Measurements from ENCODE around the gene ASB11.

DNA sequence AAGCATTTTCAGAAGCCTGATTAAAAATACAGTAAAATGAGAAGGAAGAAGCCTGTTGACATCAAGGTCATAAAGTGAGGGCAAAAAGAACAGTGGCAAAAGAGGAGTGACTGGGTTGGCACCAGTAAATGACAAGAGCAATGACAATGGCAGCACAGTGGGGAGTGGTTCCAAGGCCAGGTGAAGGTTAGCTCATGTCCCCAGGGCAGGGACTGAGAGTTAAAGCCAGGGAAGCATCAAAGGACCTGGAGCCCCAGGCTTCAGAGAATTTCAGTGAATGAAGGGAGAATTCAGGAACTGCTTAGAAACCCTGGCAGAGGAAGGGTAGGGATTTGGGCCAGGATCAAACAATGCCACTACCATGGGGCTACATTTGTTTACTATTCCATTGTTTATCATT is 28.7 kb upstream of the ASB11 start:
- TF ChIP-seq FOXA1 (IDR thresholded peaks at IDR 0.05) (no peak), SUZ12 (IDR thresholded peaks at IDR 0.05) (no peak), FOXK2 (IDR thresholded peaks at IDR 0.05) (no peak), SP1 (IDR thresholded peaks at IDR 0.05) (no peak), BHLHE40 (IDR thresholded peaks at IDR 0.05; ENCODE audit: borderline replicate concordance) (no peak), TARDBP (IDR thresholded peaks at IDR 0.05) (no peak), L3MBTL2 (conservative IDR thresholded peaks at IDR 0.05) (no peak), ZNF384 (IDR thresholded peaks at IDR 0.05) (no peak), FOXM1 (IDR thresholded peaks at IDR 0.05; ENCODE audit: borderline replicate concordance) (no peak), CTBP1 (IDR thresholded peaks at IDR 0.05; ENCODE audit: borderline replicate concordance) (no peak), HDGF (IDR thresholded peaks at IDR 0.05; ENCODE audit: borderline replicate concordance) (no peak)
- TF ChIP-seq, protein P1, sequence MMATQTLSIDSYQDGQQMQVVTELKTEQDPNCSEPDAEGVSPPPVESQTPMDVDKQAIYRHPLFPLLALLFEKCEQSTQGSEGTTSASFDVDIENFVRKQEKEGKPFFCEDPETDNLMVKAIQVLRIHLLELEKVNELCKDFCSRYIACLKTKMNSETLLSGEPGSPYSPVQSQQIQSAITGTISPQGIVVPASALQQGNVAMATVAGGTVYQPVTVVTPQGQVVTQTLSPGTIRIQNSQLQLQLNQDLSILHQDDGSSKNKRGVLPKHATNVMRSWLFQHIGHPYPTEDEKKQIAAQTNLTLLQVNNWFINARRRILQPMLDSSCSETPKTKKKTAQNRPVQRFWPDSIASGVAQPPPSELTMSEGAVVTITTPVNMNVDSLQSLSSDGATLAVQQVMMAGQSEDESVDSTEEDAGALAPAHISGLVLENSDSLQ (IDR thresholded peaks at IDR 0.05), result no peak
